CD14-positive monocyte (primary cell): ENCODE measurements around the gene PSMD14. TPM values are rescaled to one million over a fixed set of nuclear protein-coding genes. Genes with fewer than 3 reads are reported as not detected.
A peak's percentile ranks its signal among the peaks of the same experiment; 100 is the strongest.

Experiments used
- DNase-seq, 3 donors: peaks; one replicate each; pipeline ENCODE4 v3.0.0-alpha.2; 2011 to 2022
- H2AFZ ChIP-seq: 2 replicates; pipeline ENCODE4 v1.6.0; 2012; ENCODE audit warnings: mild to moderate bottlenecking, low read depth, low read length, inconsistent platforms; ENCODE audit not compliant: insufficient read depth, poor library complexity, severe bottlenecking
- H3K27ac ChIP-seq, 2 donors: 1 replicate in 1 of 2; 2 replicates in 1 of 2; pipeline ENCODE4 v1.5.1; 2012 to 2013; ENCODE audit warnings: low read length in 2 of 2, control low read depth in 1 of 2, inconsistent platforms in 1 of 2, low read depth in 1 of 2, mild to moderate bottlenecking in 1 of 2
- H3K27me3 ChIP-seq, 2 donors: one replicate each; pipeline versions ENCODE4 v1.6.0 to v1.6.1; 2011 to 2013; ENCODE audit warnings: low read length in 2 of 2; ENCODE audit not compliant: control insufficient read depth in 2 of 2, insufficient read depth in 2 of 2
- H3K36me3 ChIP-seq, 2 donors: replicated peaks in 1 of 2; 1 replicate in 1 of 2; 2 replicates in 1 of 2; pipeline versions ENCODE4 v1.5.1 to v1.6.1; 2012 to 2013; ENCODE audit warnings: low read length in 2 of 2, control low read depth in 1 of 2, inconsistent platforms in 1 of 2, mild to moderate bottlenecking in 1 of 2; ENCODE audit not compliant: insufficient read depth in 2 of 2, control insufficient read depth in 1 of 2
- H3K4me1 ChIP-seq, 2 donors: 1 replicate in 1 of 2; 2 replicates in 1 of 2; pipeline versions ENCODE4 v1.5.1 to v1.6.1; 2012 to 2013; ENCODE audit warnings: low read length in 2 of 2, control low read depth in 1 of 2, inconsistent platforms in 1 of 2, mild to moderate bottlenecking in 1 of 2, moderate library complexity in 1 of 2; ENCODE audit not compliant: insufficient read depth in 2 of 2, control insufficient read depth in 1 of 2
- H3K4me2 ChIP-seq: replicated peaks from 2 replicates; pipeline ENCODE3; 2012; ENCODE audit warnings: low read length, moderate library complexity, mild to moderate bottlenecking; ENCODE audit not compliant: poor library complexity, severe bottlenecking; ENCODE audit errors: extremely low read depth
- H3K4me3 ChIP-seq, 3 experiments: fragments of 200-600 bp in 1 of 3; sonication (generic) in 1 of 3; replicated peaks in 1 of 3; 1 replicate in 2 of 3; 2 replicates in 1 of 3; pipeline ENCODE4 v1.5.1; 2011 to 2013; ENCODE audit warnings: low read length in 3 of 3, mild to moderate bottlenecking in 3 of 3, control low read depth in 2 of 3, low read depth in 2 of 3, inconsistent platforms in 1 of 3, moderate library complexity in 1 of 3
- H3K79me2 ChIP-seq: 2 replicates; pipeline ENCODE4 v1.6.0; 2012; ENCODE audit warnings: mild to moderate bottlenecking, control low read depth, inconsistent platforms, low read length, moderate library complexity; ENCODE audit not compliant: insufficient read depth
- H3K9ac ChIP-seq: 2 replicates; pipeline ENCODE4 v1.6.0; 2017; ENCODE audit warnings: low read length, mild to moderate bottlenecking; ENCODE audit not compliant: insufficient read depth, poor library complexity, severe bottlenecking
- H3K9me3 ChIP-seq, 2 donors: replicated peaks in 1 of 2; 1 replicate in 1 of 2; 2 replicates in 1 of 2; pipeline versions ENCODE4 v1.5.1 to v1.6.1; 2012 to 2013; ENCODE audit warnings: low read length in 2 of 2, control low read depth in 1 of 2; ENCODE audit not compliant: control insufficient read depth in 1 of 2, insufficient read depth in 1 of 2
- H4K20me1 ChIP-seq: 2 replicates; pipeline ENCODE4 v1.6.0; 2012; ENCODE audit warnings: mild to moderate bottlenecking, low read length, control low read depth, moderate library complexity; ENCODE audit not compliant: insufficient read depth
- H3K27ac Mint-ChIP-seq, 7 donors: one replicate each; pipeline ENCODE4 v1.8.0; 2020; ENCODE audit warnings: mild to moderate bottlenecking in 7 of 7, mixed read lengths in 7 of 7, moderate library complexity in 6 of 7, inconsistent platforms in 2 of 7
- H3K27me3 Mint-ChIP-seq, 3 donors: one replicate each; pipeline ENCODE4 v1.8.0; 2021 to 2022; ENCODE audit warnings: low read depth in 3 of 3, mild to moderate bottlenecking in 3 of 3, mixed read lengths in 3 of 3, moderate library complexity in 3 of 3, inconsistent platforms in 1 of 3
- H3K36me3 Mint-ChIP-seq, 2 donors: one replicate each; pipeline ENCODE4 v1.8.0; 2020; ENCODE audit warnings: mixed read lengths in 2 of 2, inconsistent platforms in 1 of 2, mild to moderate bottlenecking in 1 of 2
- H3K4me1 Mint-ChIP-seq: one replicate; pipeline ENCODE4 v1.8.0; 2020; ENCODE audit warnings: mild to moderate bottlenecking, mixed read lengths
- H3K4me3 Mint-ChIP-seq, 2 donors: one replicate each; pipeline ENCODE4 v1.8.0; 2020; ENCODE audit warnings: mild to moderate bottlenecking in 2 of 2, mixed read lengths in 2 of 2, moderate library complexity in 1 of 2
- H3K9me3 Mint-ChIP-seq, 7 donors: one replicate each; pipeline ENCODE4 v1.8.0; 2020 to 2022; ENCODE audit warnings: mixed read lengths in 7 of 7, mild to moderate bottlenecking in 6 of 7, moderate library complexity in 6 of 7, inconsistent platforms in 2 of 7
- CTCF ChIP-seq: fragments of 200-600 bp; IDR thresholded peaks from one replicate; pipeline ENCODE4 v1.8.0; 2022; ENCODE audit warnings: antibody characterized with exemption, mild to moderate bottlenecking
- WGBS: methylation state at CpG from one replicate; pipeline ENCODE4 v1.1.5; 2013; ENCODE audit warnings: missing lambda C conversion rate; ENCODE audit not compliant: insufficient coverage; 5-methylcytosine and 5-hydroxymethylcytosine counted together
- intact Hi-C, 2 donors: fragments of 100-400 bp; cut with micrococcal nuclease; formaldehyde crosslinking; loops; one replicate each; pipeline versions ENCODE4 v1.15.0 to v1.15.1; 2023
- polyA minus RNA-seq: library from RNA; depleted of rRNA, polyadenylated mRNA; stranded (reverse); fragments of >200 nt; gene quantifications from 2 replicates; pipeline ENCODE4 v1.2.3, GENCODE V29; 2012
- polyA plus RNA-seq, 3 donors: library from polyadenylated mRNA; depleted of rRNA in 1 of 3; unstranded in 2 of 3; stranded (reverse) in 1 of 3; fragments of 300-500 nt in 2 of 3; fragments of >200 nt in 1 of 3; fragmentation: Illumina TruSeq in 2 of 3; gene quantifications; 1 replicate in 2 of 3; 2 replicates in 1 of 3; pipeline ENCODE4 v1.2.3, GENCODE V29; 2012 to 2021
- total RNA-seq, 12 experiments: library from RNA in 1 of 12; stranded (reverse) in 1 of 12; fragments of 120-200 nt in 1 of 12; gene quantifications; one replicate each; pipeline ENCODE4 v1.2.4 and lab custom pipeline; 2013 to 2026; ENCODE audit warnings: mixed read lengths in 6 of 12, inconsistent platforms in 1 of 12

PSMD14 gene
- total RNA-seq (2013): 28.3 TPM
- 10 to 100 TPM in 2 of 3 donors, 1 to 10 TPM in 1; 8.7 to 37.8 (median 29.3) TPM for polyA plus RNA-seq
- 9.1 and 9.7 TPM in 2 replicates for polyA minus RNA-seq
- total RNA-seq (lab: John Stamatoyannopoulos, UW): 23.0 to 45.6 (median 31.0) reads per million in 11 experiments

- no peaks in the 10 kb centered on the region for H3K36me3 ChIP-seq
- peaks cover 31% of the 10 kb centered on the region for H3K4me1 Mint-ChIP-seq
- H3K4me1 ChIP-seq: peaks cover 19 to 29% of the 10 kb centered on the region in 2 donors
- H3K9me3 Mint-ChIP-seq: peaks cover 4 to 11% (median 9%) of the 10 kb centered on the region in 7 donors
- H3K27ac Mint-ChIP-seq: peak within 1 kb of the TSS; percentile 96 to 99 (median 98)
- peaks cover 9 to 13% of the 10 kb centered on the region in 2 donors for H3K36me3 Mint-ChIP-seq
- H3K27ac ChIP-seq: peak within 1 kb of the TSS; percentile 92 to 94
- H3K79me2 ChIP-seq: peaks cover 53% of the 10 kb centered on the region
- no peaks in the 10 kb centered on the region for H4K20me1 ChIP-seq
- H3K4me2 ChIP-seq: peak within 1 kb of the TSS; percentile 78
- H3K9me3 ChIP-seq: peaks cover 5 to 6% of the 10 kb centered on the region in 2 donors
- H3K27me3 ChIP-seq: no peaks in the 10 kb centered on the region
- no peak for TF ChIP-seq CTCF
- under 1% methylated on average over 47 of the region's 60 CpGs for WGBS
- peak within 1 kb of the TSS; percentile 84 for H2AFZ ChIP-seq
- H3K4me3 ChIP-seq: peak within 1 kb of the TSS; percentile 62 to 85 (median 75)
- intact Hi-C loops: no loop called here
- H3K9ac ChIP-seq: peak within 1 kb of the TSS; percentile 84
- peak within 1 kb of the TSS; percentile 96 to 99 for H3K4me3 Mint-ChIP-seq
- peaks cover 0 to 2% (median 2%) of the 10 kb centered on the region in 3 donors for H3K27me3 Mint-ChIP-seq
- peak; percentile 93 to 94 (median 94) for DNase-seq
These were observed at the start of gene PSMD14 for GRCh38 chr2:161308178-161308955. PSMD14 (plus strand) TSS chr2:161308425; CDS start chr2:161318826, 10,401 bp downstream.

- TF ChIP-seq CTCF: no peak
- Mint-ChIP-seq H3K4me3 (no peak overlapping the region), H3K36me3 (no peaks in the 10 kb centered on the region), H3K27ac (no peak overlapping the region), H3K27me3 (peaks cover 0 to 4% (median 2%) of the 10 kb centered on the region in 3 donors), H3K9me3 (peaks cover 0 to 5% (median 0%) of the 10 kb centered on the region in 7 donors), H3K4me1 (no peaks in the 10 kb centered on the region)
- intact Hi-C loops: no loop called here
- H3K79me2 ChIP-seq: no peaks in the 10 kb centered on the region
- no peak overlapping the region for H3K4me2 ChIP-seq
- no peaks in the 10 kb centered on the region for H3K27me3 ChIP-seq
- no peak for DNase-seq
- 96% methylated on average over 8 of the region's 11 CpGs for WGBS
- no peaks in the 10 kb centered on the region for H3K36me3 ChIP-seq
- no peak overlapping the region for H3K9ac ChIP-seq
- no peak overlapping the region for H2AFZ ChIP-seq
- H4K20me1 ChIP-seq: no peaks in the 10 kb centered on the region
- no peak overlapping the region for H3K4me3 ChIP-seq
- no peak overlapping the region for H3K27ac ChIP-seq
- H3K9me3 ChIP-seq: no peaks in the 10 kb centered on the region
- H3K4me1 ChIP-seq: no peaks in the 10 kb centered on the region
These were observed 42.4 kb upstream of the PSMD14 start for GRCh38 chr2:161265874-161266273.
